ENCODE data around the gene PDE4D. TPM values are rescaled to one million over a fixed set of nuclear protein-coding genes. Genes with fewer than 3 reads are reported as not detected.
"Not testable (repeated sequence)": the region's sequence is repeated elsewhere in the genome, so short reads cannot be mapped to it uniquely, and the experiment has no call there.

The PDE4D gene
- total RNA-seq, 1 donor from 2014 or later, result 30.2 TPM

DNA sequence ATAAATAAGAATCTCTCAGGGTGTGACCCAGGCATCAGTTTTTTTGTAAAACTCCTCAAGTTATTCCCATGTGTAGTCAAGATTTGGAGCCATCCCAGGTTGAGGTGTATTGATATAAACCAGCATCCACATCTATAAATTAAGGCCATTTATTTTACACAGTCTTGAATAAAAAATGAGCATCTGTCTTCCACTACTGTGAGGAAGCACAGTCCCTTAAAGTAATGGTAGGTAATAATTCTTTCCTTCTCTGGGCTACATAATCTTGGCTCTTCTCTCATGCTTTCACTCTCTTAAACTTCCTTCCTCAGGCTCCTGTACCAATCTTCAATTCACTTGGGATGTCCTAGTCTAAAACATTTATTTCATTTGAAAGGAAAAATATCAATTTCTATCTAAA, 110.3 kb downstream of the PDE4D start:
- DNase-seq (no peak), ATAC-seq (ENCODE audit: poor library complexity) (no peak)
- intact Hi-C loops (cut with DNase I), result no loop called here

DNA sequence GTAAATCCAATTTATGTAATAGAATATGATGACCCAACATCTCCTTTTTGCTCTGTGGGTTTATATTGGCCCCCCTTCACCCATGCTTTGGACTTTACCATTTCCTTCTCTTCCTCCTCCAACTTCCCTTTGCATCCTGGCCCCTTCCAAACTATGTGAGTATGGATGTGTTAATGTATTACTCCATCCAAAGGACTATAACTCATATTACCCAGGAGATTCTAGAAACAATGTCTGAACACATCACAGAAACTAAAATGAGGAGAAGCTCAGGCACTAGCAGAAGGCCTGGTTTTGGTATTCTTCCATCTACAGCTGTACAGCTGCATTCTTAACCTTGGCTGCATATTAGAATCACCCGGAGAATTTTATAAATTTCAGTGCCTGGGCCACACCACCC, 110.7 kb downstream of the PDE4D start:
- no peak for DNase-seq
- ATAC-seq (ENCODE audit: poor library complexity), result no peak
- intact Hi-C loops (cut with DNase I), result no loop called here

DNA sequence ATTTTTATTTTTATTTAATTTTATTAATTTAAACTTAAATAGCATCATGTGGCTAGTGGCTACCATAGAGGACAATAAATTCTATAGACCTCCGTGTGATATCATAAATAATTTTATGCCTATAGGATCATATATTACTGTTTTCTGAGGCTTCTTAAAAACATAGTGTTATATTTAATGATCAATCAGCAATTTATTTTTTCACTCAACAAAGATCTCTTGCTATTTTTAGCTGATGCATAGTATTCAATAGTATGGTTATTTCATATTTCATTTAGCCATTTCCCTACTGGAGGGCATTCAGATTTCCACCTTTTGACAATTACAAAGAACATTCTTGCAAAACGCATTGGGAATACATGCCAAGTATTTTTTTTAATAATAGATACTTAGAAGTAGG, 114.1 kb downstream of the PDE4D start:
- no peak for DNase-seq
- ATAC-seq (ENCODE audit: poor library complexity), result no peak
- intact Hi-C loops (cut with DNase I), result no loop called here

DNA sequence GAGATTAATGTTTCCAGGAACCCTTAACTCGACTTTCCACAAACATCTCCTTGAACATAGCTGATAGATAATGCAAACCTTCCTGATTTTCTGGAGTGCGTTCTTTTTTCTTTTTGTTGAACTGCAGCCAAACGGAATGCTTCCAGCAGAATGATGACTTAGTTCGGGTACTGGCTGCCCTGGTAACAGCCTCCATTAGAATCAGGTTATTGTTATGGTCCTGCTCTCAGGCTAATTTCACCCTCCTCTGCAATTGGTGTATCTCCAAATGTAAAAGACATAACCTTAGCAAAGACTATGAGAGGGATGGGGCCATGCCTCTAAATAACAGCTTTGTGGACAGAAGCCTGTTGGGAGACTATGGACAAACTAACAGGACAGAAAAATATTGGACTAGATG, 116.5 kb downstream of the PDE4D start:
- intact Hi-C loops (cut with DNase I), result no loop called here
- DNase-seq, result no peak
- no peak for ATAC-seq (ENCODE audit: poor library complexity)

DNA sequence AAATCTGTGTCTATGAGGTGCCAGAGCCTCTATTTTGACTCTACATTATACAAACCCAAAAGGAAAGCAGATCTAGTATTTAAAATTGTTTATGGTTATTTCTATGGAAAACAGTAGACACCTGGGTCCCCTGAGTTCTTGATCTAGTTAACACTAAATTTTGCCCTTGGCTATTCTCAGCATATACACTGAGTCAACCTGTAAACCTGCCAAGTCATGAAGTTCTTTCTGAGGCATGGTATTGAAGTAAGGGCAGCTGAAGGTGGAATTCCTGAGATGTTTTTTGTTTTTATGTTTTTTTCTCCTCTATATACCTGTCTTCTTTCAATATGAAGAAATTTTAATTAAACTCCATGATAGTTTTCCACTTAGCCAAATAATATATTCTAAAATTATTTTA, 120.2 kb downstream of the PDE4D start:
- no peak for DNase-seq
- intact Hi-C loops (cut with DNase I), result no loop called here
- no peak for ATAC-seq (ENCODE audit: poor library complexity)

DNA sequence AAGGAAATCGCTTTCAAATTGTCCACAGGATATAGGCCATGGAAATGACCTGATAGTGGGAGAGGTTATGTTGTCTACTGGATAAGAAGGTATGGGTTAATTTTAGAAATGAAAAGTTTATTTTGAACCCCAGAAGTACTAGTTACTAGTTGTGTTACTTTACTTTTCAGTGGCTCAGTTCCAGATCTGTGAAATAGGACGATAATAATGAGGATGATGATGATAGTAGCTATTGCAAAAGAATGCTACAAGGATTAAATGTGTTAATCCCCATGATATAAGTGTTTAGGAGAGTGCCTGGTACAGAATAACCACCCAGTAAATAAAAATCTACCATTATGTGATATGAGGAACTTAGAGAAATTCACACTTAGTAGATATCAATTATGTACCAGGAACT, 120.8 kb downstream of the PDE4D start:
- ATAC-seq (ENCODE audit: poor library complexity), result no peak
- no peak for DNase-seq
- intact Hi-C loops (cut with DNase I), result no loop called here

DNA sequence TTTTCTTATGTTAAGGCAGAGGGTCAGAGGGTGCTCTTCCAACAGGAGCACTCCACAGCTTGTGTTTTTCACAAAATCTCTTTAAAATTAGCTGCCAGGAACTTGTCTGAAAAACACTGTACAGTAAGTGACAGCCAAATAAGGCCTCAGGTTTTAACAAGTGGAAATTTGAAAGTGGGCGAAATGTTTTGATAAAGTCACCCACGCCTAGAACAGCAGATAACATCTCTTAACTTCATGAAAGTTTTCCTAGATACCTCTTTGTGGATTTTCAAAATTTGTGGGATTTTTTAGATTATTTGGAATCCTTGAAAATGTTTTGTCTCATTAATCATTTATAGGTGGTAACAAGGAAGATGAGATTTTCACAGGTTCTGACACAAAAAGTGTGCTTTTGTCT, 121.3 kb downstream of the PDE4D start:
- ATAC-seq (ENCODE audit: poor library complexity) (no peak), DNase-seq (no peak)
- intact Hi-C loops (cut with DNase I), result no loop called here

DNA sequence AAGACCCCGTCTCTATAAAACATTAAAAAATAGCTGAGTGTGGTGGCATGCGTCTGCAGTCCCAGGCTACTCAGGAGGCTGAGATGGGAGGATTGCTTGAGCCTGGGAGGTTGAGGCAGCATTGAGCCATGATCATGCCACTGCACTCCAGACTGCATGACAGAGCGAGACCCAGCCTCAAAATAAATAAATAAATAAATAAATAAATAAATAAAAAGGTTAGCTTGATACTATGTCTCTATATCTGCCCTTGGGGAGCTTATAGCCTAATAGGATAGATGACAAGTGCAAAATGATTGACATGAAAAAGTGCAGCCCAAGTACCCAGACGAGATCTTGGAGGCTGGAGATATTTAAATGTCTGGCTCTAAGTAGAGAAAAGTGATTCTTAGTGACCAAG, 122.6 kb downstream of the PDE4D start:
- no peak for DNase-seq
- intact Hi-C loops (cut with DNase I), result no loop called here

DNA sequence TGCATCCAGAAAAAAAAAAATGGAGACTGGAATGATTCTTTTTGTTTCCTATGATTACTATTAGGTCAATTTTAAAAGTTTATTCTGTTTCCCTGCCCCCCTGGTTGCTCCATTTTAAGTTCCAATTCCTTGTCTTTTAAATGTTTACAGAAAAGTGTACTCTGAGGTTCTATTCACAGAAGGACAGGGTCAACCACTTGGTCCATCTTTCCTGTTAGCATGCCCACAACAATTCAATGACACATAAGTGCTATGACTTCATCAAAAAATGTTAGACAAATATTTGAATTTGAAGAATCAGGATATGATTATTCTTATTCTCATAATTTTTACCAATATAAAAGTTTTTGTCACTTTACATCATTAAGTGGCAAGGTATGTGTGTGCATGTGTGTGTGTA, 123.7 kb downstream of the PDE4D start:
- intact Hi-C loops (cut with DNase I), result no loop called here
- no peak for ATAC-seq (ENCODE audit: poor library complexity)
- DNase-seq, result no peak

More for the DNA sequence above, 122.6 kb downstream of the PDE4D start:
- no peak for ATAC-seq (ENCODE audit: poor library complexity)

DNA sequence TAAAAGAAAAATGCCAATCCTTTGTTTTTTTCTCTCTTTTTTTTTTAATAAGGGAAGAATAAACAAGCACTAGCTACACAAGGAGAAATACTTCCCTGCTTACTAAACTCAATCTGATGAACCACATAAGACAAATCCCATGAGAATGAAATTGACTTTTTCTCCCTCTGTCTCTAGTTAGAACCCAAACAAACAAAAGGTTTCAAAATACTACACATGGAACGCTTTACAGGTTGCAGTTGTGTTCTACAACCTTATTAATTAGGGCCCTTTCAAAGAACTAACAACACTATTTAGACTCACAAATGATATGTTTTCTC, 124.5 kb downstream of the PDE4D start:
- ATAC-seq (ENCODE audit: poor library complexity) (no peak), DNase-seq (no peak)
- intact Hi-C loops (cut with DNase I), result no loop called here

DNA sequence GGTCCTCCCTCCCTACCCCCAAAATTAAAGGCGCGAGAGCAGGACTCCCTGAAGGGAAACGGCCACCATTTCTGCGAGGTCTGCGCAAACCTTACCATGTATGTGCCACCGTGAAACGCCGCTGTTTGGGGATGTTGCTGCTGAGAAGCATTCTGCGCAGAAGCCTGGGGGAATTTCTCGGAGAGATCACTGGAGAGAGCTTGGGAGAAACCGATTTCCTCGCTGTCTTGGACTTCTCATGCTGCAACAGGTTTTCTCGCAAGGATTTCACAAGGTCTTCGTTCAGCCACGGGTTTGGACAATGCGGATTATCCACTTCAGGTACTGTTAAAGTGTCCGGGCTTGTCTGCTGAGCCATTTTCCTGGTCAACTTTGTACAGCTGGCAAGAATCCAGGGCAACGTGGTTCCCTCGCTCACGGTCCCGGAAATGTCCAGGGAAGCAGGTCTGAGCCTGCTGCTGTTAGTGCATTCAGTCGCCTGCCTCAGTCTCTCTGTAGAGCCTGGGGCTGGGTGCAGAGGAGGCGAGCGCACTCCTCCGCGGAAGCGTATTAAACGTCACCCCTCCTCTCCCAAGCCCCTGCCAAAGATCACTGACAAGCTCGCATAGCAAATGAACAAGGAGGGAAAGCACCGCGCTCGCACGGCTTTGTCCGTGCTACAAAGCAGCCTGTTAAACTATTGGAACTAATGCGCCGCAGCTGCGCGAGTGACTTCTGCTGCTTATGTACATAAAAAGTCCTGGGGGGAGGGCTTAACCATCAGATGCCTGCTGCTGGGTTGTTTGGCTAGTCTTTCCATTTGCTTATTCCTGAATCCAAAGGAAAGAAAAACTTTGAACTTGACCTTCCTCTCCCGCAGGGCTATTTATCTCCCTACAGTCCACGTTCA, 125.1 kb downstream of the PDE4D start:
- DNase-seq, result peak; percentile 67
- intact Hi-C loops (cut with DNase I), result no loop called here
- ATAC-seq (ENCODE audit: poor library complexity), result peak; percentile 71

DNA sequence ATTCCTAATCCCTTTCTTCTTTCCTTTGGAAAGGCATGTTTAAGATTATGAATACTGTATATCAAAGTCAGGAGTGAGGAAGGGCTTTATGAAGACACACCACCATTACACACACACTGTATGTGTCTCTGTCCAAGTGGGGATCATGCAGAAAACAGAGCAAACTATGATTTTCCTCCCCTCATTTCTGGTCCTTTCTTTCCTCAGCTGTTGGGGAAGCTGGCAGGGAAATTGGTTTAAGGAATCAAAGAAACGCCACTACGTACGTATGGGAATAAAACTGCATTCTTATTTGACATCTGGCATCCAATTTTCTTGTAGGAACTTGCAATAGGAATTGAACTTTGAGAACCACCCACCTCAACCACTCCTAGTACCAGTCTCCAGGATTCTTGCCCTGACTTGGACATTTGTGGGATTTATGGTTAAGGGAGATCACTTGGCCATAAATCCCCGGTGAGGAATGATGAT, 125.8 kb downstream of the PDE4D start:
- ATAC-seq (ENCODE audit: poor library complexity) (no peak), DNase-seq (no peak)
- intact Hi-C loops (cut with DNase I), result no loop called here

DNA sequence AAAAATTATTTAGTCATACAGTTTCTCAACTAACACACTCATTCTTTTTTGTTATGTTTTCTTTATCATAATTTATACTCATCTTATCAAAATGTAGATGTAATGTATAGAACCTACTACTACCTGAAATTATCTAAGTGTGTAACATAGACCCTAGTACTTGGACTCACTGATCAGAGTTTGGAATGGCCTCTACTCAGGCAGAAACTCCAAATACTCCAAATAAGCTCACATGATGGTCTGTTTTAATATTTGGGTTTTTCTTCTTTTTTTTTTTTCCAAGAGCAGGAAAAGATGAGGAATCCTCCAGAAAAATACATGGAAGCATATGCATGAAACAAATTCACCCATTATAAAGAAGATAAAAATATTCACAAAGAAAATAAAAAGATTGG, 126.3 kb downstream of the PDE4D start:
- ATAC-seq (ENCODE audit: poor library complexity) (no peak), DNase-seq (no peak)
- intact Hi-C loops (cut with DNase I), result no loop called here

DNA sequence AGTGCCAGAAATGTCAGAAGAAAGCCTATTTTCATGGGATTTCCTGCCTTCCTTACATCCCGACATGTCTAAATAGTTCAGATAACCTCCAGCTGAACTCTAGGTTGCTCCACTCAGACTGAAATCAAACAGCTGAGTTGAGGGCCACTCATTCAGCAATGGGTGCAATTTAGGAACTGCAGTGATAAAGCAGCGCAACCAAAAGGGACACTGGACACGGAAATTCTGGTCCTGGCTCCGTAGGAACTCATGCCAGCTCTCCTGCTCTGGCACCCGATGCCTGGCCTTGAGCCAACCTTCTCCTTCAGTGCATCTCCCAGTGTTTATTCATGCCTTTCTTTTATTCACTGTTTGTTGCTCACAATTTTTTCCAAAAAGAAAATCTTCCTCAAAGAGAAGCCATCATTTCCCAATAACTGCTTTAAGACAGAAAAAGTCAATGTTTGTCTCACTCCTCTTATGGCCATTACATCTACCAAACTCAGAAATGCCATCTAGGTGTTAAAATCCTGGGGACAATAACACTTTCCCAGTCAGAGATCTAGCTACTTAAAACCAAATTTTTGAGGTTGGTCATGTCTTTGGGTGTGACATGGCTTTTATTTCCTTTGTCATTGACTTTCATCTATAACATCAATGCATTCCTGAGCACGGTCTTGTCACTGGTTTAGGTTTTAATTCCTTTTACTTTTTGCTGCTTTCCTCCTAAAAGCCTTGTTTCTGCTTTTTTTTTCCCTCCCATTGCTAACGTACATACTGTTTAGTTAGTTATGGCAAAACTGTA, 126.9 kb downstream of the PDE4D start:
- ATAC-seq (ENCODE audit: poor library complexity), result no peak
- intact Hi-C loops (cut with DNase I), result no loop called here
- DNase-seq, result no peak

DNA sequence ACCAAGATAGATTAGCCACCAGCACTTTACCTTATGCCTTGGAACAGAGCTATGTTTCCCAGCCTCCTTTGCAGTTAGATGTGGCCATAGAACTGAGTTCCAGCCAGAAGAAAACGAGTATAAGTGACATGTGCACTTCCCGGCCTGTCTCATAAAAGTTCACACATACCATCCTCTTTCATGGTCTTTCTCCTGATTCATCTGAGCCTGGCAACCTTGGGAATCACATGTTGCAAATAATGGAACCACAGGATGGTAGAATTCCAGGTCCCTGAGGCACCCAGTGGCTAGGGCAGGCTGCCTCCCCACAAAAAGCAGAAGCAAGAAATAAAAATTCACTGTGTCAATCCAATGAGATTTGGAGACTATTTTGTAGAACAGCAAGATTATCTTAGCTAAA, 128.1 kb downstream of the PDE4D start:
- DNase-seq (no peak), ATAC-seq (ENCODE audit: poor library complexity) (no peak)
- intact Hi-C loops (cut with DNase I), result no loop called here

DNA sequence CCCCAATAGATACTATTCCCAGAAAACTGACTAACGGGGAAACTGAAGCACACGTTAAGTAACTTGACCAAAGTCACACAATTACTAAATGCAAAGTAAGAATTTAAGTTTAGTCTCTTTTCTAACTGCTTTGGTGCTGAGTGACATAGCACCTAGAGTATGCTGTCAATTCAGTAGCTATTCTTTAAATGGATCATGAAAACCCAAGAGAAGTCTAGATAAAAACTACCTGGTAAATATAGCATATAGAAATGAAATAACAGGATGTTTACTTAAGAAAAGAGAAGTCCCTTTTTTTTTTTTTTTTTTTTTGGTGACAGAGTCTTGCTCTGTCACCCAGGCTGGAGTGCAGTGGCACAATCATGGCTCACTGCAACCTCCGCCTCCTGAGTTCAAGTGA, 129.2 kb downstream of the PDE4D start:
- DNase-seq (no peak), ATAC-seq (ENCODE audit: poor library complexity) (no peak)
- intact Hi-C loops (cut with DNase I), result no loop called here

DNA sequence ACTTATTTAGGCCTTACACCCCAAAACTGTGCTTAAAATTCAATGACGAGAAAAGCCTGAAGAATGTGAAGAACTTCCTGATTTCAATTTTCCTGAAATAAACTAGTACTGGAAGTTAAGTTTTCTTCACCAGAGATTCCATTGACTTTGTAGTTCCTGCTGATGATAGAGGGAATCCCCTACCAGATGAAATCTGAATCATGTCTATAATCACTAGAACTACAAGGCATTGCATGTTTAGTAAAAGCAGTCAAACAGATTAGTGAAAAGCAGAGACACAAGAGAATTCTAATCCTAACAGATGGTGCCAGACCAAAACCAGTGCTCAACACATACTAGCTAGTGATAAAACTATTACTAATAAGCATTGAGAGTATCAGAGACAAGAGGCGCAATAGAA, 130.0 kb downstream of the PDE4D start:
- intact Hi-C loops (cut with DNase I), result no loop called here
- ATAC-seq (ENCODE audit: poor library complexity) (no peak), DNase-seq (no peak)

DNA sequence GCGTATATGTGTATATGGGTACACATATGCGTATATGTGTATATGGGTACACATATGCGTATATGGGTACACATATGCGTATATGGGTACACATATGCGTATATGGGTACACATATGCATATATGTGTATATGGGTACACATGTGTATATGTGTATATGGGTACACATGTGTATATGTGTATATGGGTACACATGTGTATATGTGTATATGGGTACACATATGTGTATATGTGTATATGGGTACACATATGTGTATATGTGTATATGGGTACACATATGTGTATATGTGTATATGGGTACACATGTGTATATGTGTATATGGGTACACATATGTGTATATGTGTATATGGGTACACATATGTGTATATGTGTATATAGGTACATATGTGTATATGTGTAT, 131.3 kb downstream of the PDE4D start:
- DNase-seq; intact Hi-C loops (cut with DNase I); ATAC-seq (ENCODE audit: poor library complexity): not testable (repeated sequence)

DNA sequence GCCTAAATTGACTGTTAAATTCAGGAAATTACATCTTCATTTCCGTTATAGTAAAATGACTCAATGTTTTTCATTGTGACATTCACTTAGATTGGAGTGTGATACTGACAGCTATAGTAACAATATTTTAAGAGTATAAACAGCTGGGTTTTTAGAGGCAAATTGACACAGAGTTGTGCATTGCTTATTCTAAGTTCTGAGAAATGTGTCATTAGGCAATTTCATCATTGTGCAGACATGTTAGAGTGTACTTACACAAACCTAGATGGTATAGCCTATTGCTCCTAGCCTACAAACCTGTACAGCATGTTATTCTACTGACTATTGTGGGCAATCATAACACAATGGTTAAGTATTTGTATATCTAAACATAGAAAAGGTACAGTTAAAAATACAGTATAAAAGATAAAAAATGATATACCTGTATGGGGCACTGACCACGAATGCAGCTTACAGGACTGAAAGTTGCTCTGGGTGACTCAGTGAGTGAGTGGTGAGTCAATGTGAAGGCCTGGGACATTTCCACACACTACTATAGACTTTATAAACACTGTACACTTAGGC, 132.7 kb downstream of the PDE4D start:
- intact Hi-C loops (cut with DNase I), result no loop called here
- ATAC-seq (ENCODE audit: poor library complexity), result no peak
- no peak for DNase-seq

Measured in Right ventricle myocardium superior (tissue), 1 donor.